Activated T-helper 17 cell treated with anti-CD3 and anti-CD28 coated beads, Interleukin-2, amount 50 U/mL, for 72 hours (primary cell): ENCODE measurements around the gene RPS6KA2. TPM values are rescaled to one million over a fixed set of nuclear protein-coding genes. Genes with fewer than 3 reads are reported as not detected.

Source experiments
- ATAC-seq: fragments of 150-1000 bp; cut with Tn5 transposase; replicated peaks from 2 replicates; pipeline ENCODE4 v1.10.0; 2021; ENCODE audit warnings: mild to moderate bottlenecking, moderate library complexity
- H3K27ac Mint-ChIP-seq: one replicate; pipeline ENCODE4 v1.8.0; 2022; ENCODE audit warnings: mixed read lengths
- H3K27me3 Mint-ChIP-seq: one replicate; pipeline ENCODE4 v1.8.0; 2022; ENCODE audit warnings: mixed read lengths
- H3K36me3 Mint-ChIP-seq: one replicate; pipeline ENCODE4 v1.8.0; 2022; ENCODE audit warnings: low read depth, mild to moderate bottlenecking, mixed read lengths
- H3K4me1 Mint-ChIP-seq: one replicate; pipeline ENCODE4 v1.8.0; 2022; ENCODE audit warnings: mixed read lengths
- H3K4me3 Mint-ChIP-seq: one replicate; pipeline ENCODE4 v1.8.0; 2022; ENCODE audit warnings: mild to moderate bottlenecking, mixed read lengths
- H3K9me3 Mint-ChIP-seq: one replicate; pipeline ENCODE4 v1.8.0; 2022; ENCODE audit warnings: mixed read lengths
- total RNA-seq, 2 donors: library from RNA; stranded (reverse); gene quantifications; one replicate each; pipeline ENCODE4 v1.2.3, GENCODE V29; 2022

The RPS6KA2 gene
- total RNA-seq, 2 donors from 2014 or later: 1.3 to 1.5 TPM

DNA sequence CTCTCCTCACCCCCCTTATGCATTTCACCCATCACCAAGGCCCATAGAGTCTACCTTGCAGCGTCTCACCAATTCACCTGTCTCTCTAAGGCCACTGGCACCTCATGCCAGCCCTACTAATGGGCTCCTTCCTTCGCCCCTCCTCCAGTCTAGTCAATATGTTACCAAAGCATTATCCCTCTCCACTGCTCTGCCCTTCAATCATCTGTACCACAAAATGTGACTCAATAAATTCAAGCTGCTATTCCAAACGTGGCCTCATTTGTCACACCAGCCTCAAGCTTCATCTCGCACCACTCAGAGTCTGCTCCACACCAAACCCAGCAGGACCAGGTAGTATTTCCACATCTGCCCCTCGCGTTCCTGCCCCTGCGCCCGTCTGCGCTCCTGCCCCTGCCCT lies 21.8 kb upstream of the RPS6KA2 start:
- H3K4me3 Mint-ChIP-seq: no peak overlapping the region
- no peaks in the 10 kb centered on the region for H3K36me3 Mint-ChIP-seq
- no peak overlapping the region for H3K27ac Mint-ChIP-seq
- H3K4me1 Mint-ChIP-seq: no peaks in the 10 kb centered on the region
- peaks cover 2% of the 10 kb centered on the region for H3K9me3 Mint-ChIP-seq
- ATAC-seq: no peak
- H3K27me3 Mint-ChIP-seq: no peaks in the 10 kb centered on the region

DNA sequence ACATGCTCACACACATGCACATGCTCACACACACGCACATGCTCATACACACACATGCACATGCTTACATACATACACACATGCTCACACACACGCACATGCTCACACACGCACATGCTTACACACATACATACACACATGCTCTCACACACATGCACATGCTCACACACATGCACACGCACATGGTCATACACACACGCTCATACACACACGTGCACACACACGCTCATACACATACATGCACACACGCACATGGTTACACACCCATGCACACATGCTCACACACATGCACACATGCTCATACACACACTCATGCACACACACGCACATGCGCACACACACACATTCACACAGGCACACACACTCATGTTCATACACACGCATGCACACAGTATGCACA lies 20.8 kb upstream of the RPS6KA2 start:
- Mint-ChIP-seq H3K36me3 (no peaks in the 10 kb centered on the region), H3K4me3 (no peak overlapping the region), H3K27me3 (no peaks in the 10 kb centered on the region), H3K27ac (no peak overlapping the region), H3K9me3 (peaks cover 6% of the 10 kb centered on the region), H3K4me1 (no peaks in the 10 kb centered on the region)
- ATAC-seq: no peak

DNA sequence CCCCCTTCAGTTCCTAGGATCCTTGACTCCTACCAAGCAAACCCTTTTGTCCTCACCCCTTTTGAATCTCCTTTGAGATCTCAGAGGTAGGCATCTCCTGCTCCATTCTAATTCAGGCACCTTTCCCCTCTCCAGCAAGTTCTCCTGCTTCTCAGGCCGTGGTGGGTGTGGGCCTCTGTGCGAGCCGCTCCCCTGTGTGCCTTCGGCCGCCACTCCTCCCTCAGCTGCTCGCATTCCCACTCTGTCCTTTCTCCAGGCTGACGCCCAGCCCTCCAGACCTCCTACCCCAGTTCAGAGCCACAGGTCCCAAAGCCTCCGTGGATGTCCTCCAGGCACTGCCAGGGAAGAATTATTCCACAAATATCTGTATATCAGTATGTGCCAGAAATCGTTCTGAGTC lies 19.7 kb upstream of the RPS6KA2 start:
- Mint-ChIP-seq H3K9me3 (peaks cover 6% of the 10 kb centered on the region), H3K27ac (no peak overlapping the region), H3K4me3 (no peak overlapping the region), H3K27me3 (no peaks in the 10 kb centered on the region), H3K4me1 (no peaks in the 10 kb centered on the region), H3K36me3 (no peaks in the 10 kb centered on the region)
- ATAC-seq: no peak

DNA sequence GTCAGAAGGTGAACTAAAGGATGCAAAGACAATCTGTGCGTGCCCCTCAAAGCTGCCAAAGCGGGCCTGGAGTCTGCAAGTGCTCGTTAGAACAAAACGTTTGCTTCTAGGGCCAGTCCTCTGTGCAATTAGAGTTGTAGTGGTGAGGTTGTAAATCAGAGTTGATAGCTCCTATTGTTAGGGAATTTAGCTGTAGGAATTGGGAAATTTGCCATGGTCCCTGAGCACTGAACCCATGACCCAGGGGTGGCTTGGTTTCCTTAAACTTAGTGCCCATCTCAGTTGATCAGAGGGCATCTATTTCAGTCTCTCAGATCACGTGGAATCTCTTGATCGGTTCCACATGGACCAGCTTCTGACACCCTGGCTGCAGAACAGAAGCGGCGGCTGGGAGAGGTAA lies 18.8 kb upstream of the RPS6KA2 start:
- Mint-ChIP-seq H3K4me1 (no peaks in the 10 kb centered on the region), H3K4me3 (no peak overlapping the region), H3K27ac (no peak overlapping the region), H3K27me3 (no peaks in the 10 kb centered on the region), H3K36me3 (no peaks in the 10 kb centered on the region), H3K9me3 (peaks cover 6% of the 10 kb centered on the region)
- ATAC-seq: no peak

DNA sequence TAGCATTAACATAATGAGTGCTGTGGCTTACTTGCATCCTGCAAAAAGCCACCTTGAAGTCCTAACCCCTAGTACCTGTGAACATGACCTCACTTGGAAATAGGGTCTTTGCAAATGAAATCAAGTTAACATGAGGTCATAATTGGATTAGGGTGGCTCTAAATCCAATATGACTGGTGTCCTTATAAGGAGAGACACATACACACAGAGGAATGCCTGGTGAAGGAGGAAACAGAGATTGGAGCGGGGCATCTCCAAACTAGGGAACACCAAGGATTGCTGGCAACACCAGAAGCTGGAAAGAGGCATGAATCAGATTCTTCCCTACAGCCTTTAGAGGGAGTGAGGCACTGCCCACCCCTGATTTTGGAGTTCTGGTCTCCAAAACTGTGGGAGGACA lies 17.6 kb upstream of the RPS6KA2 start:
- ATAC-seq: no peak
- H3K36me3 Mint-ChIP-seq: no peaks in the 10 kb centered on the region
- peaks cover 9% of the 10 kb centered on the region for H3K27me3 Mint-ChIP-seq
- peaks cover 6% of the 10 kb centered on the region for H3K9me3 Mint-ChIP-seq
- H3K4me1 Mint-ChIP-seq: peaks cover 6% of the 10 kb centered on the region
- H3K4me3 Mint-ChIP-seq: no peak overlapping the region
- no peak overlapping the region for H3K27ac Mint-ChIP-seq

DNA sequence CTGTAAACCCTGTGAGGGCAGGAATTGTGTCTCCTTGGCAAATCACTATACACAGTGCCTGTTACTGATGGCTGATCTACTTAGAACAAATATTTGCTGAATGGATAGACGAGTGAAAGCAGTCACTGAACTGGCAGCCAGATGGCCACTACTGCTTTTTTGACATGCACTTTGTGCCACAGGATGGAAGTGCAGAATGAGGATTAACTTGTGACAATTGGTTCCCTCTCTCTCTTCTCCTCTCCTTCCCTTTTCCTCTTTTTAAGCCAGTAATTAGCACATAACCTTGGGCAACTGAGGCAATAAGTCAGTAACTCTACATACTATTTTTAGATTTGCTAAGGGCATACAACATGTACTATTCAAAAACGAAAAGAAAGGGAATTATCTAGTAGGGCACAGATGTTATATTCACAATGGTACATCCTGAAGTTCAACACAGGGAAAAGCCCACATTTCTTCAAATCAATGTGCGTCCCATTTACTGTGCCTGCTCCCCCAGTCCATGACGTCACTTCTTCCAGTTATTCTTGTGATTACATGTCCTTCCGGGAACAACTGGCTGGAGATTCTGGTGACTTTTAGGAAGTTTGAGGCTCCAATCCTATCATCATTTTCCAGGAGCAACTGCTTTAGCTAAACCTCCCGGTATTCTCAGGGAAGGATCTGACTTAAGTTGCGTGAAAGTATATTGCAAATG lies 17.0 kb upstream of the RPS6KA2 start:
- no peak for ATAC-seq
- no peaks in the 10 kb centered on the region for H3K36me3 Mint-ChIP-seq
- peaks cover 14% of the 10 kb centered on the region for H3K27me3 Mint-ChIP-seq
- peaks cover 6% of the 10 kb centered on the region for H3K9me3 Mint-ChIP-seq
- no peak overlapping the region for H3K27ac Mint-ChIP-seq
- peaks cover 6% of the 10 kb centered on the region for H3K4me1 Mint-ChIP-seq
- H3K4me3 Mint-ChIP-seq: no peak overlapping the region

DNA sequence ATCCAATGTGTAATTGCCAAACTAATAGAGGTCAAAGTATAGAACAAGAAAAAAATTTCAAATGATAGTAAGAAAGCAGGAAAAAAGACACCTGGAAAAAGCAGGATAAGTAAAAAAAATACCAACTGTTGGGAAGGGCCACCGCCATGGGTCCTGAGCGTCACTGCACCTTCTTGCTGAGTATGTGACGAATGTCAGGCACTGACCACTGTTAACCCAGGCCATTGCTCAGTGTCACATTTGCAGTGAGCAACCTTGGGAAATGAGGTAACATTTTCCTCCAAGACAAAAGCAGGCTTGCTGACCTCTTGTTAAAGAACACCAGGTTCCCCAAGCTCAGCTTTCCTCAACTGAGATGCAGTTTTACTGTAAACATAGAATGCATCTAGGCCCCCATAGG lies 15.6 kb upstream of the RPS6KA2 start:
- no peaks in the 10 kb centered on the region for H3K36me3 Mint-ChIP-seq
- H3K27me3 Mint-ChIP-seq: peaks cover 17% of the 10 kb centered on the region
- no peak for ATAC-seq
- peaks cover 6% of the 10 kb centered on the region for H3K9me3 Mint-ChIP-seq
- H3K4me3 Mint-ChIP-seq: no peak overlapping the region
- no peak overlapping the region for H3K27ac Mint-ChIP-seq
- H3K4me1 Mint-ChIP-seq: peaks cover 6% of the 10 kb centered on the region

DNA sequence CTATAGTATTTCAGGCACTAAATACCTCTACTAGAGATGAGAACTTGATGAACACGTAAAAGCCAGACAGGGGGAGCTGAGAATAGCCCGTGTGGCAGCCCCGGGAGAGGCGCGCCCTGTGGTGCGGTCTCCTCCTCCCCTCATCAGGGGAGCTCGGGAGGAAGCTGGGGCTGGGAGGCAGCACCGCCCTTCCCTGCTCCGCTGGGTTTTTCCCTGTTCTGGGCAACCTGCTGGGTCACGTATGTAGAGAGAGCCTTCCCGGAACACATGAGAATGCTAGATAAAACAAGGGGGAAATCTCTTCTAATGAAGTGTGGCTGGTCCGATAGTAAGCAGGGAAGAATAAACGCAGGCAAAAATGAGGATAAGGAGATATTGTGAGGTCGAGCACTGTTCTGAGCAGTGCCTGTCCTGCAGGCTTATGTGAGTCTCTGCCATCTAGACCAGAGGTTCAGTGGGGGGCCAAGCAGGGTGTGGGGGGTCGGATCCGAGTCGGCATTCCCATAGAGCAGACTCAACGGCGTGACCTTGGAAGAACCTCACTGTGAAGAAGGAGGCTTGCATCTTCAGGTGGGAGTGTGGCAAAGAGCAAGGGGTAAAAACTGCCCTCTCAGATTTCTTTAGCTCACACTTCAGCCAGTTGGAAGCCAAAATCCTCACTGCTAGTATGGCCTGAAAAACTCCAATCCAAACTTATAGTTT lies 13.4 kb upstream of the RPS6KA2 start:
- Mint-ChIP-seq H3K4me1 (peaks cover 6% of the 10 kb centered on the region), H3K36me3 (no peaks in the 10 kb centered on the region), H3K9me3 (peaks cover 6% of the 10 kb centered on the region), H3K27ac (peak overlapping the region; percentile 38), H3K4me3 (peak overlapping the region; percentile 49), H3K27me3 (peaks cover 17% of the 10 kb centered on the region)
- peak; percentile 88 for ATAC-seq

DNA sequence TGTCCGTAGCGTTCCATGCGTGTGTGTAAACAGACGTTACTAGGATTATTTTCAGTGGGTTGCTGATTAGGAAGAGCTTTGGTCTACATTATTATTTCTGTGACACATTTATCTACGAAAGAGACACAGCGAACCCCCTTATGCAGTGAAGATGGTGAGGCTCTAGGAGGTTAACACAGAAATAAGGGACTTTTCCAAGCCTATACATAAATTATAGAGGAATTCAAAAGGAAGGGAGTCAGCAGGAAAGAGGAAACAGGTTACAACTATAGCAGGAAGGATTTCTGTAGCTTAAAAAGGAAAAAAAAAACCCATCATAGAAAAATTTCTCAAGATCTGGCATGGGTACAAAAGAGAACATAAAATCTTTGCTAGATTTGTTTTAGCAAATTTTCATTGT lies 12.9 kb upstream of the RPS6KA2 start:
- Mint-ChIP-seq H3K4me3 (peak overlapping the region; percentile 49), H3K27me3 (peaks cover 17% of the 10 kb centered on the region), H3K27ac (peak overlapping the region; percentile 38), H3K9me3 (peaks cover 6% of the 10 kb centered on the region), H3K36me3 (no peaks in the 10 kb centered on the region), H3K4me1 (peaks cover 6% of the 10 kb centered on the region)
- ATAC-seq: no peak

DNA sequence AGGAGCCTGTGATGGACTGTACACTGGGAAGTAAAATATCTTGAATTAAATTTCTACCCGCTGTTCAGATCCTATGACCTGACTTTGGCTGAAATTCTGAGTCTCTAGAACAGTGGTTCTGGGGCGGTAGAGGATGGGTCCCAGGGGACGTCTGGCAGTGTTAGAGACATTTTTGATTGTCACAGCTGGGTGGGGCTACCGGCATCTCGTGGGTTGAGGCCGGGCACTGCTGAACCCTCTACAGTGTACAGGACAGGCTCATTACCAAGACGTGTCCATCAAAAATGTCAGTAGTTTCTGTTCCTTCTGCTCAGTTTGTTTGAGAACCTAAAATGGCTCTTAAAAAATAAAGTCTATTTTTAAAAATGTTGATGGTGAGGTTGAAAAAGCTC lies 11.5 kb upstream of the RPS6KA2 start:
- no peak overlapping the region for H3K4me3 Mint-ChIP-seq
- peaks cover 6% of the 10 kb centered on the region for H3K4me1 Mint-ChIP-seq
- H3K9me3 Mint-ChIP-seq: peaks cover under 1% of the 10 kb centered on the region
- H3K36me3 Mint-ChIP-seq: no peaks in the 10 kb centered on the region
- H3K27ac Mint-ChIP-seq: no peak overlapping the region
- H3K27me3 Mint-ChIP-seq: peaks cover 21% of the 10 kb centered on the region
- no peak for ATAC-seq

DNA sequence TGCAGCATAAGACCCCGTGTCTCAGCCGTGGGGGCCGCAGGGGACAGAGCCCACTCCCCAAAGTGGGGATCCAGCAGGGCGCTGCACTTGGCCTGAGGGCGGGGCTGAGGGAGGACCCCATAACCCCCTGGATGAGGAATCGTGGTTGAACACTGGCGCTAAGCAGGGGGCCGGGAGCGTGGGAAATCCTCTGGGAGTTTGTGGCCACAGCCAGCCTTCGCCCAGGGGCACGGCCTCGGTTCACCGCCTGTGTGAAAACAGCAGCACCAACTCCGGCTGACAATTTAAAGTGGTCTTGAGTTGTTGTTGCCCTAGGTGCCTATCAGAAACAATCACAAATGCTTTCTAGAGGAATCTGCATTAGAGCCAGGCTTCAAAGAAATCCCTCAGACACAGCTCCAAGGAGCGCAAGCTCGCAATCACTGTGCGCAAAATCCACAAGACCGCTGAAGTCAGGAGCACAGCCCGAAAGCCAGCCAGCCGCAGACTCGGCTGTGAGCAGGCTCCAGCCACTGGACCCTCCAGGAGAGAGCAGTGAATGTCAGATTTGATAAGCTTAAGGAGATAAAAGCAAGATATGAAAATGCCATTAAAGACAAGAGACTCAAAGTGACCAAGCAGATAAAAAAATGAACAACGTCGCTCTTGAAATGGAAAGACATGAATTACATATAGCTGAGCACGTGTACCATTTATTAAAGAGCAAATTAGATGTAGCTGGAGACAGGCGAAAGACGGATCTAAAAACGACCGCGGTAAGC lies 10.9 kb upstream of the RPS6KA2 start:
- Mint-ChIP-seq H3K4me3 (no peak overlapping the region), H3K27ac (no peak overlapping the region), H3K36me3 (no peaks in the 10 kb centered on the region), H3K9me3 (no peaks in the 10 kb centered on the region), H3K27me3 (peaks cover 21% of the 10 kb centered on the region), H3K4me1 (peaks cover 6% of the 10 kb centered on the region)
- ATAC-seq: no peak

DNA sequence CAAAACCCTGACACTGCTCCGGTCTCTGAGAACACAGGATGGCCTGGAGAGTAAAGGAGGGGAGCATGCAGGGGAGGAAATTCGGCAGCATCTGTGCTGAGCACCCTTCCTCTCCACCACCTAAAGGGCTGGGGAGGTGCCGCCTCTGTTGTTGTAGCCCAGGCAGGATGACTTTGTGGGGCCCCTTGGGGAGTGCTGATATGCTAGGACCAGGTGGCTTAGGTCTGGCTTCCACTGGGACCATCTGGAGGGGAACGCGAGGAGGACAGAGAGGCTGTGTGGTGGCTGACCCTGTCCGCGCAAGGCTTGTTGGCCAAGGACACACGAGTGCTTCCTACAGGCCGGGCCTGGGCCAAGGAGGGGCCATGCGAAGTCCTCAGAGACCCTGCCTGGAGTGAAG lies 9.9 kb upstream of the RPS6KA2 start:
- no peak overlapping the region for H3K27ac Mint-ChIP-seq
- H3K36me3 Mint-ChIP-seq: no peaks in the 10 kb centered on the region
- no peak overlapping the region for H3K4me3 Mint-ChIP-seq
- peaks cover 6% of the 10 kb centered on the region for H3K4me1 Mint-ChIP-seq
- no peaks in the 10 kb centered on the region for H3K9me3 Mint-ChIP-seq
- no peak for ATAC-seq
- peaks cover 24% of the 10 kb centered on the region for H3K27me3 Mint-ChIP-seq

DNA sequence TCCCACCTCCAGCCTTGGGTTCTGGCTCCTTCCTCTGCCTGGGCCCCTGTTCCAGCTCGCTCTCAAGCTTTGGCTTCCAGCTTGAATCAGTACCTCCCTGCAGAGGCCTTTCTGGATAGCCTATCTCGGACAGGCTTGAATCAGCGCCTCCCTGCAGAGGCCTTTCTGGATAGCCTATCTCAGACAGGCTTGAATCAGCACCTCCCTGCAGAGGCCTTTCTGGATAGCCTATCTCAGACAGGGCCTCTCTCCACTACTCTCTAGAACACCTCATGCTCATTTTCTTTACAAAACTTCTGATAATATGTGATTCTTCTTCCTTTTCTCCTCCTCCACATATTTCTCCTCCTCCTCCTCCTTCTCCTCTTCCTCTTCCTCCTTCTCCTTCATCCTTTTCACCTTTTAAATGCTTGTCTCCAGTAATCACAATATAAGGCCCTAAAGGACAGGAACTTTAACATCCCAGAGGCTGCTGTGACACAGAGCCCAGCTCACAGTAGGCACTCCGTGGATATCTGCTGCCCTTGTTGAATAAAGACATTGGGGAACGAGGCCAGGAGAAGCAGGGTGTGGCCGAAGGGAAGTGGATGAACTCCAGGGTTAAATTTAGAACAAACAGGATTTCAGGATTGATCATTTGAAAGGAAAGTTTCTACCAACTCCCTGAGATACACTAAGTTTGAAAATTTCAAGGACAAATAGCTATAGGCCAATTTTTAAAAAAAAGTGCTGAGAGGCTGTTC lies 9.3 kb upstream of the RPS6KA2 start:
- H3K27me3 Mint-ChIP-seq: peaks cover 24% of the 10 kb centered on the region
- H3K4me1 Mint-ChIP-seq: peaks cover 6% of the 10 kb centered on the region
- H3K4me3 Mint-ChIP-seq: no peak overlapping the region
- ATAC-seq: no peak
- H3K9me3 Mint-ChIP-seq: no peaks in the 10 kb centered on the region
- H3K27ac Mint-ChIP-seq: no peak overlapping the region
- no peaks in the 10 kb centered on the region for H3K36me3 Mint-ChIP-seq
